B cell (primary cell): ENCODE data around the gene SLC6A1. TPM values are rescaled to one million over a fixed set of nuclear protein-coding genes. Genes with fewer than 3 reads are reported as not detected.

Experiments used
- ATAC-seq: fragments of 200-7000 bp; cut with Tn5 transposase; one replicate; pipeline ENCODE4 v1.10.0; 2021; ENCODE audit warnings: low read depth, mild to moderate bottlenecking, moderate number of reproducible peaks, moderate library complexity
- CTCF ChIA-PET: fragments of 350-600 bp; sonication (Branson Sonifier 250); formaldehyde crosslinking; loops from one replicate; lab custom pipeline; 2021; ENCODE audit warnings: antibody characterized with exemption, inconsistent platforms; lab: Charles Lee
- POLR2A ChIA-PET: fragments of 350-600 bp; sonication (Branson Sonifier 250); formaldehyde crosslinking; loops from one replicate; lab custom pipeline; 2021; ENCODE audit warnings: antibody characterized with exemption; lab: Charles Lee
- DNase-seq: peaks from one replicate; pipeline ENCODE4 v3.0.0; 2013
- H2AFZ ChIP-seq: 2 replicates; pipeline ENCODE4 v1.6.1; 2012; ENCODE audit warnings: mild to moderate bottlenecking, low read depth, low read length; ENCODE audit not compliant: insufficient read depth, poor library complexity, severe bottlenecking
- H3K27ac ChIP-seq, 2 donors: 1 replicate in 1 of 2; 2 replicates in 1 of 2; pipeline ENCODE4 v1.5.1; 2012 to 2013; ENCODE audit warnings: low read length in 2 of 2, mild to moderate bottlenecking in 2 of 2, moderate library complexity in 1 of 2
- H3K27me3 ChIP-seq, 4 experiments: fragments of 200-600 bp in 1 of 4; sonication (generic) in 1 of 4; replicated peaks in 1 of 4; 1 replicate in 2 of 4; 2 replicates in 2 of 4; pipeline versions ENCODE4 v1.6.1 to v1.7.0; 2013 to 2016; ENCODE audit warnings: low read length in 3 of 4, mild to moderate bottlenecking in 2 of 4, mixed read lengths in 1 of 4, moderate library complexity in 1 of 4; ENCODE audit not compliant: insufficient read depth in 4 of 4, control insufficient read depth in 3 of 4; ENCODE audit errors: control extremely low read depth in 1 of 4
- H3K36me3 ChIP-seq, 2 experiments: replicated peaks in 1 of 2; 1 replicate in 1 of 2; 2 replicates in 1 of 2; pipeline versions ENCODE4 v1.6.1 to v1.7.1; 2013; ENCODE audit warnings: low read length in 1 of 2; ENCODE audit not compliant: insufficient read depth in 2 of 2, control insufficient read depth in 1 of 2; ENCODE audit errors: control extremely low read depth in 1 of 2, extremely low read depth in 1 of 2
- H3K4me1 ChIP-seq, 2 donors: fragments of 200-600 bp in 1 of 2; sonication (generic) in 1 of 2; 1 replicate in 1 of 2; 2 replicates in 1 of 2; pipeline versions ENCODE4 v1.5.1 to v1.6.1; 2013 to 2017; ENCODE audit warnings: low read length in 2 of 2; ENCODE audit not compliant: control insufficient read depth in 2 of 2, insufficient read depth in 2 of 2
- H3K4me2 ChIP-seq: replicated peaks from 2 replicates; pipeline ENCODE3; 2012; ENCODE audit warnings: mild to moderate bottlenecking, low read depth, low read length; ENCODE audit not compliant: poor library complexity, severe bottlenecking
- H3K4me3 ChIP-seq, 5 experiments: fragments of 200-600 bp in 1 of 5; sonication (generic) in 1 of 5; 1 replicate in 3 of 5; 2 replicates in 2 of 5; pipeline versions ENCODE4 v1.5.1 to v1.7.0; 2011 to 2016; ENCODE audit warnings: low read length in 4 of 5, mild to moderate bottlenecking in 4 of 5, low read depth in 2 of 5, control low read depth in 1 of 5, moderate library complexity in 1 of 5; ENCODE audit not compliant: insufficient read depth in 1 of 5; ENCODE audit errors: control extremely low read depth in 1 of 5, extremely low read depth in 1 of 5
- H3K79me2 ChIP-seq: fragments of 200-600 bp; sonication (generic); one replicate; pipeline ENCODE4 v1.6.0; 2016; ENCODE audit warnings: low read length; ENCODE audit not compliant: control insufficient read depth, insufficient read depth
- H3K9ac ChIP-seq: fragments of 200-600 bp; sonication (generic); 2 replicates; pipeline ENCODE4 v1.6.1; 2017; ENCODE audit warnings: mild to moderate bottlenecking, low read length, moderate library complexity
- H3K9me3 ChIP-seq, 3 donors: one replicate each; pipeline versions ENCODE4 v1.6.1 to v1.7.1; 2013; ENCODE audit warnings: low read length in 2 of 3; ENCODE audit not compliant: control insufficient read depth in 2 of 3, insufficient read depth in 1 of 3; ENCODE audit errors: control extremely low read depth in 1 of 3
- H4K20me1 ChIP-seq: 2 replicates; pipeline ENCODE4 v1.6.0; 2012; ENCODE audit warnings: mild to moderate bottlenecking, low read length; ENCODE audit not compliant: insufficient read depth, control insufficient read depth, poor library complexity, severe bottlenecking
- H3K27ac Mint-ChIP-seq: one replicate; pipeline ENCODE4 v1.8.0; 2021; ENCODE audit warnings: mixed read lengths
- H3K27me3 Mint-ChIP-seq: one replicate; pipeline ENCODE4 v1.8.0; 2021; ENCODE audit warnings: mixed read lengths
- H3K4me1 Mint-ChIP-seq: one replicate; pipeline ENCODE4 v1.8.0; 2021; ENCODE audit warnings: mixed read lengths
- H3K4me3 Mint-ChIP-seq: one replicate; pipeline ENCODE4 v1.8.0; 2021; ENCODE audit warnings: mixed read lengths
- H3K9me3 Mint-ChIP-seq: one replicate; pipeline ENCODE4 v1.8.0; 2022; ENCODE audit warnings: mixed read lengths; ENCODE audit not compliant: insufficient read depth
- CTCF ChIP-seq: fragments of 200-600 bp; IDR thresholded peaks from one replicate; pipeline ENCODE4 v1.8.0; 2022; ENCODE audit warnings: antibody characterized with exemption, mild to moderate bottlenecking
- EZH2 ChIP-seq: IDR thresholded peaks from 2 replicates; pipeline ENCODE4 v1.6.1; 2012; ENCODE audit warnings: borderline replicate concordance, low read depth, mild to moderate bottlenecking, moderate library complexity, low read length; ENCODE audit not compliant: insufficient read depth, poor library complexity, severe bottlenecking
- WGBS: methylation state at CpG from one replicate; pipeline ENCODE4 v1.1.5; 2013; ENCODE audit warnings: missing lambda C conversion rate; ENCODE audit not compliant: insufficient coverage; 5-methylcytosine and 5-hydroxymethylcytosine counted together
- intact Hi-C: fragments of 100-400 bp; cut with micrococcal nuclease; formaldehyde crosslinking; loops from one replicate; pipeline ENCODE4 v1.10.0; 2022
- polyA plus RNA-seq: library from polyadenylated mRNA; depleted of rRNA; stranded (reverse); fragments of >200 nt; gene quantifications from 2 replicates; pipeline ENCODE4 v1.2.3, GENCODE V29; 2012
- total RNA-seq, 2 donors: library from RNA; stranded (reverse); fragments of 120-200 nt in 1 of 2; gene quantifications; 1 replicate in 1 of 2; 2 replicates in 1 of 2; pipeline versions ENCODE4 v1.2.3 to v1.2.4, GENCODE V29; 2013 to 2022

SLC6A1 gene
- total and polyA plus RNA-seq, 2 donors (not counting 1 experiment from before 2014, with no cell fraction given): not detected

- H4K20me1 ChIP-seq: no peaks in the 10 kb centered on the region
- Mint-ChIP-seq H3K27me3 (peaks cover 16% of the 10 kb centered on the region), H3K4me1 (no peaks in the 10 kb centered on the region), H3K9me3 (no peaks in the 10 kb centered on the region), H3K4me3 (no peak overlapping the region), H3K27ac (no peak overlapping the region)
- H2AFZ ChIP-seq: no peak overlapping the region
- no peaks in the 10 kb centered on the region for H3K79me2 ChIP-seq
- no peaks in the 10 kb centered on the region for H3K4me1 ChIP-seq
- CTCF ChIA-PET: no interaction called here
- ATAC-seq (no peak), DNase-seq (no peak)
- no peaks in the 10 kb centered on the region for H3K36me3 ChIP-seq
- peaks cover 0 to 14% (median 0%) of the 10 kb centered on the region in 4 experiments for H3K27me3 ChIP-seq
- no peak overlapping the region for H3K4me3 ChIP-seq
- no peak overlapping the region for H3K27ac ChIP-seq
- 81% methylated on average over 13 of the region's 15 CpGs for WGBS
- no peak overlapping the region for H3K9ac ChIP-seq
- no peak overlapping the region for H3K4me2 ChIP-seq
- POLR2A ChIA-PET: no interaction called here
- intact Hi-C loops: no loop called here
- no peaks in the 10 kb centered on the region for H3K9me3 ChIP-seq
- TF ChIP-seq EZH2 (no peak), CTCF (no peak)
Observed at GRCh38 chr3:10955711-10956453, 36.7 kb upstream of the SLC6A1 start.

GRCh38 chr3:10956531-10956930 lies 36.0 kb upstream of the SLC6A1 start:
- H3K27ac Mint-ChIP-seq: no peak overlapping the region
- H3K4me3 ChIP-seq: no peak overlapping the region
- H3K4me3 Mint-ChIP-seq: no peak overlapping the region
- intact Hi-C loops: no loop called here
- peaks cover 14% of the 10 kb centered on the region for H3K27me3 Mint-ChIP-seq
- no peaks in the 10 kb centered on the region for H3K4me1 Mint-ChIP-seq
- TF ChIP-seq CTCF (no peak), EZH2 (no peak)
- no peaks in the 10 kb centered on the region for H4K20me1 ChIP-seq
- no peak overlapping the region for H3K27ac ChIP-seq
- 79% methylated on average over 4 of the region's 4 CpGs for WGBS
- DNase-seq: no peak
- no peaks in the 10 kb centered on the region for H3K9me3 ChIP-seq
- CTCF ChIA-PET: no interaction called here
- POLR2A ChIA-PET: no interaction called here
- H3K79me2 ChIP-seq: no peaks in the 10 kb centered on the region
- H3K4me2 ChIP-seq: no peak overlapping the region
- H3K9me3 Mint-ChIP-seq: no peaks in the 10 kb centered on the region
- no peak overlapping the region for H3K9ac ChIP-seq
- no peak overlapping the region for H2AFZ ChIP-seq
- no peaks in the 10 kb centered on the region for H3K36me3 ChIP-seq
- no peak for ATAC-seq
- no peaks in the 10 kb centered on the region for H3K4me1 ChIP-seq
- peaks cover 0 to 14% (median 0%) of the 10 kb centered on the region in 4 experiments for H3K27me3 ChIP-seq
